Liver (tissue), 2 donors: ENCODE data around the gene SCN4A.

Experiments
- CTCF ChIP-seq: fragments of 150-350 bp; IDR thresholded peaks from 2 replicates; pipeline ENCODE4 v1.5.1; 2017; ENCODE audit warnings: improper control_type of control experiment, low read depth, low read length; ENCODE audit not compliant: missing input control
- YY1 ChIP-seq: IDR thresholded peaks from 2 replicates; pipeline ENCODE4 v1.6.1; 2016; ENCODE audit warnings: antibody characterized with exemption, mild to moderate bottlenecking
- donor health status: healthy.

- no peak for TF ChIP-seq CTCF
- TF ChIP-seq YY1: no peak
Measured at GRCh38 chr17:63976702-63977101, 4.0 kb upstream of the SCN4A start.
